GM21737 (cell line): ENCODE results near the gene VAPA.
"Not testable (repeated sequence)": the region's sequence is repeated elsewhere in the genome, so short reads cannot be mapped to it uniquely, and the experiment has no call there.

Source experiments
- ATAC-seq: cut with Tn5 transposase; IDR thresholded peaks from one replicate; pipeline ENCODE4 v1.9.1; 2021; ENCODE audit warnings: mild to moderate bottlenecking, moderate library complexity; ENCODE audit not compliant: unreplicated experiment

The VAPA gene

GRCh38 chr18:9885170-9886004 is 28.4 kb upstream of the VAPA start, which contains the start of gene TXNDC2:
TXNDC2 (plus strand) TSS chr18:9885973; CDS start chr18:9886681, 708 bp downstream.
- no peak for ATAC-seq

GRCh38 chr18:9886005-9886348 is 27.8 kb upstream of the VAPA start:
- ATAC-seq, result no peak

- ATAC-seq, result no peak
Observed at GRCh38 chr18:9887992-9888391, 25.8 kb upstream of the VAPA start.

GRCh38 chr18:9890196-9890595 is 23.6 kb upstream of the VAPA start:
- ATAC-seq, result no peak

- no peak for ATAC-seq
Observed at GRCh38 chr18:9890957-9891356, 22.9 kb upstream of the VAPA start.

- not testable (repeated sequence) for ATAC-seq
Observed at GRCh38 chr18:9891515-9891914, 22.3 kb upstream of the VAPA start.

- no peak for ATAC-seq
Observed at GRCh38 chr18:9894454-9895068, 19.3 kb upstream of the VAPA start.

- ATAC-seq, result no peak
Observed at GRCh38 chr18:9897129-9897528, 16.7 kb upstream of the VAPA start.

GRCh38 chr18:9897787-9898291 is 16.0 kb upstream of the VAPA start:
- not testable (repeated sequence) for ATAC-seq

GRCh38 chr18:9898792-9899549 is 14.8 kb upstream of the VAPA start:
- ATAC-seq, result no peak

- ATAC-seq, result not testable (repeated sequence)
Observed at GRCh38 chr18:9899550-9899930, 14.3 kb upstream of the VAPA start.

- ATAC-seq, result no peak
Observed at GRCh38 chr18:9900699-9901098, 13.1 kb upstream of the VAPA start.

GRCh38 chr18:9901377-9901776 is 12.4 kb upstream of the VAPA start:
- no peak for ATAC-seq

GRCh38 chr18:9902264-9902663 is 11.6 kb upstream of the VAPA start:
- not testable (repeated sequence) for ATAC-seq

- no peak for ATAC-seq
Observed at GRCh38 chr18:9902832-9903231, 11.0 kb upstream of the VAPA start.

GRCh38 chr18:9905401-9905922 is 8.4 kb upstream of the VAPA start:
- no peak for ATAC-seq

- no peak for ATAC-seq
Observed at GRCh38 chr18:9906481-9906880, 7.3 kb upstream of the VAPA start.

- no peak for ATAC-seq
Observed at GRCh38 chr18:9907867-9908266, 5.9 kb upstream of the VAPA start.

- ATAC-seq, result no peak
Observed at GRCh38 chr18:9910071-9910470, 3.7 kb upstream of the VAPA start.

- ATAC-seq, result no peak
Observed at GRCh38 chr18:9910661-9911060, 3.2 kb upstream of the VAPA start.

- no peak for ATAC-seq
Observed at GRCh38 chr18:9911226-9911625, 2.6 kb upstream of the VAPA start.
